Middle frontal gyrus (tissue), 1 donor: Measurements from ENCODE around the gene PIBF1.
"Not testable (repeated sequence)": the region's sequence is repeated elsewhere in the genome, so short reads cannot be mapped to it uniquely, and the experiment has no call there.

Experiments used
- DNase-seq: peaks from one replicate; pipeline ENCODE4 v3.0.0-alpha.2; 2015; ENCODE audit warnings: low spot score; ENCODE audit errors: extremely low spot score

PIBF1 gene

GRCh38 chr13:73000027-73000674 is 218.2 kb downstream of the PIBF1 start:
- no peak for DNase-seq

GRCh38 chr13:73001971-73002370 is 220.0 kb downstream of the PIBF1 start:
- no peak for DNase-seq

- DNase-seq: no peak
Measured at GRCh38 chr13:73011751-73012150, 229.8 kb downstream of the PIBF1 start.

GRCh38 chr13:73015805-73016204 is 233.9 kb downstream of the PIBF1 start:
- DNase-seq: no peak

- DNase-seq: no peak
Measured at GRCh38 chr13:73018336-73018735, 236.4 kb downstream of the PIBF1 start.

- DNase-seq: no peak
Measured at GRCh38 chr13:73025217-73026012, 243.5 kb downstream of the PIBF1 start.

GRCh38 chr13:73034901-73035300 is 253.0 kb downstream of the PIBF1 start:
- no peak for DNase-seq

GRCh38 chr13:73035660-73036059 is 253.7 kb downstream of the PIBF1 start:
- no peak for DNase-seq

GRCh38 chr13:73036566-73036965 is 254.6 kb downstream of the PIBF1 start:
- DNase-seq: no peak

GRCh38 chr13:73038064-73038463 is 256.1 kb downstream of the PIBF1 start:
- DNase-seq: no peak

GRCh38 chr13:73039201-73040108 is 257.5 kb downstream of the PIBF1 start:
- no peak for DNase-seq

- DNase-seq: no peak
Measured at GRCh38 chr13:73040484-73040883, 258.6 kb downstream of the PIBF1 start.

- no peak for DNase-seq
Measured at GRCh38 chr13:73040968-73041596, 259.1 kb downstream of the PIBF1 start.

- no peak for DNase-seq
Measured at GRCh38 chr13:73045031-73045430, 263.1 kb downstream of the PIBF1 start.

- DNase-seq: not testable (repeated sequence)
Measured at GRCh38 chr13:73048615-73049014, 266.7 kb downstream of the PIBF1 start.

- no peak for DNase-seq
Measured at GRCh38 chr13:73054712-73055111, 272.8 kb downstream of the PIBF1 start.

GRCh38 chr13:73055813-73056564 is 274.1 kb downstream of the PIBF1 start:
- no peak for DNase-seq

- no peak for DNase-seq
Measured at GRCh38 chr13:73056565-73056962, 274.6 kb downstream of the PIBF1 start.

- DNase-seq: no peak
Measured at GRCh38 chr13:73057284-73058063, 275.5 kb downstream of the PIBF1 start.

- DNase-seq: no peak
Measured at GRCh38 chr13:73058064-73058313, 276.1 kb downstream of the PIBF1 start.
